Breast epithelium (tissue), 4 donors: Measurements from ENCODE around the gene KASH5. TPM values are rescaled to one million over a fixed set of nuclear protein-coding genes. Genes with fewer than 3 reads are reported as not detected.
A peak's percentile ranks its signal among the peaks of the same experiment; 100 is the strongest.

Experiments
- DNase-seq, 2 donors: peaks; one replicate each; pipeline ENCODE4 v3.0.0-alpha.2; 2019; ENCODE audit warnings: low spot score in 2 of 2
- H3K27ac ChIP-seq, 2 donors: fragments of 200-600 bp; sonication (generic) in 1 of 2; one replicate each; pipeline ENCODE4 v1.5.1; 2016 to 2019; ENCODE audit warnings: mild to moderate bottlenecking in 1 of 2
- H3K27me3 ChIP-seq, 2 donors: fragments of 200-600 bp; sonication (generic) in 1 of 2; one replicate each; pipeline versions ENCODE4 v1.5.1 to v1.6.0; 2017 to 2019; ENCODE audit warnings: control low read depth in 1 of 2, mild to moderate bottlenecking in 1 of 2
- H3K36me3 ChIP-seq: fragments of 200-600 bp; one replicate; pipeline ENCODE4 v1.5.1; 2019
- H3K4me1 ChIP-seq, 2 donors: fragments of 200-600 bp; sonication (generic); one replicate each; pipeline ENCODE4 v1.5.1; 2016 to 2019; ENCODE audit warnings: control low read depth in 1 of 2
- H3K4me3 ChIP-seq, 3 donors: fragments of 200-600 bp; sonication (generic); 1 replicate in 2 of 3; 2 replicates in 1 of 3; pipeline ENCODE4 v1.5.1; 2016 to 2019; ENCODE audit warnings: mild to moderate bottlenecking in 3 of 3, moderate library complexity in 2 of 3
- H3K9me3 ChIP-seq, 2 donors: fragments of 200-600 bp; sonication (generic) in 1 of 2; one replicate each; pipeline ENCODE4 v1.5.1; 2016 to 2019; ENCODE audit warnings: control low read depth in 1 of 2
- POLR2A ChIP-seq: fragments of 450-650 bp; IDR thresholded peaks from one replicate; pipeline ENCODE4 v1.6.1; 2016; ENCODE audit warnings: antibody characterized with exemption, mild to moderate bottlenecking, moderate library complexity
- POLR2AphosphoS5 ChIP-seq, 3 donors: sonication (generic); formaldehyde crosslinking; IDR thresholded peaks; one replicate each; pipeline ENCODE4 v1.6.1; 2017; ENCODE audit warnings: antibody characterized with exemption in 3 of 3
- intact Hi-C: fragments of 100-400 bp; cut with DNase I; formaldehyde crosslinking; loops from one replicate; pipeline ENCODE4 v1.15.1; 2023; ENCODE audit warnings: low total_unique reads
- total RNA-seq, 3 donors: library from RNA; depleted of rRNA; stranded (reverse); fragments of >200 nt; gene quantifications; one replicate each; pipeline ENCODE4 v1.1.0, GENCODE V29; 2016
- TF ChIP-seq, protein P1 (sequence below), 3 donors: fragments of 450-650 bp; IDR thresholded peaks; one replicate each; pipeline ENCODE4 v1.5.1; 2016 to 2017; ENCODE audit warnings: antibody characterized with exemption in 3 of 3, mild to moderate bottlenecking in 3 of 3, moderate library complexity in 3 of 3

The KASH5 gene
- total RNA-seq, 3 donors from 2014 or later, result 1.9 TPM; not detected in 2

DNA sequence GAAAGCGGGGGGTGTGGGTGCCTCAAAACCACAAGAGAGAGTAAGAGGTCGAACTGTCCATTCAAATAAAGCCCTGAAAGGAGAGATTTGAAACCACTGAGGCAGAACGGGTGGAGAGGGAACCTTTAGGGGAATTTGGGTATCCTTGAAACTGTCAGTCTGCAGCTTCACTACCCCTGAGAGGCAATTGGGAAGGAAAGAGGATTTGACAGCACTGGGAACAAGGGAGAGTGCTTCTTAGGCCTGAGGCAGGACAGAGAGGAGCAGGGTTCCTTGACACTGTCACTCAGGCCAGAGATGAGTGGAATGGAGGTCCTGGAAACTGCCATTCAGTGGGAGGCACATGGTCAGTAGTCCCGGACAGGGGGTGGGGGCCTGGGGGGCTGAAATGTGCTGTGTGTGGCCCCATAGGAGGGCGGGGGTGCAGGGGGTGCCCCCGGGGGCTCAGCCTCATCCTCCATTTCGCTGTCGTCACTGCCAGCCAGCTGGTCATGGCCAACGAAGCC, 42.2 kb downstream of the KASH5 start:
- Histone ChIP-seq H3K27ac (no peak overlapping the region), H3K4me1 (peaks cover 5 to 6% of the 10 kb centered on the region in 2 donors), H3K27me3 (peaks cover 17 to 82% of the 10 kb centered on the region in 2 donors), H3K9me3 (no peaks in the 10 kb centered on the region), H3K36me3 (no peaks in the 10 kb centered on the region), H3K4me3 (no peak overlapping the region)
- no peak for DNase-seq
- TF ChIP-seq POLR2AphosphoS5 (IDR thresholded peaks at IDR 0.05), result no peak
- TF ChIP-seq, protein P1, sequence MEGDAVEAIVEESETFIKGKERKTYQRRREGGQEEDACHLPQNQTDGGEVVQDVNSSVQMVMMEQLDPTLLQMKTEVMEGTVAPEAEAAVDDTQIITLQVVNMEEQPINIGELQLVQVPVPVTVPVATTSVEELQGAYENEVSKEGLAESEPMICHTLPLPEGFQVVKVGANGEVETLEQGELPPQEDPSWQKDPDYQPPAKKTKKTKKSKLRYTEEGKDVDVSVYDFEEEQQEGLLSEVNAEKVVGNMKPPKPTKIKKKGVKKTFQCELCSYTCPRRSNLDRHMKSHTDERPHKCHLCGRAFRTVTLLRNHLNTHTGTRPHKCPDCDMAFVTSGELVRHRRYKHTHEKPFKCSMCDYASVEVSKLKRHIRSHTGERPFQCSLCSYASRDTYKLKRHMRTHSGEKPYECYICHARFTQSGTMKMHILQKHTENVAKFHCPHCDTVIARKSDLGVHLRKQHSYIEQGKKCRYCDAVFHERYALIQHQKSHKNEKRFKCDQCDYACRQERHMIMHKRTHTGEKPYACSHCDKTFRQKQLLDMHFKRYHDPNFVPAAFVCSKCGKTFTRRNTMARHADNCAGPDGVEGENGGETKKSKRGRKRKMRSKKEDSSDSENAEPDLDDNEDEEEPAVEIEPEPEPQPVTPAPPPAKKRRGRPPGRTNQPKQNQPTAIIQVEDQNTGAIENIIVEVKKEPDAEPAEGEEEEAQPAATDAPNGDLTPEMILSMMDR (IDR thresholded peaks at IDR 0.05), result no peak
- no peak for TF ChIP-seq POLR2A
- intact Hi-C loops, result loop anchor here (10.0 kb wide), 1 partner anchor 175 kb away; no protein-coding TSS in a partner anchor

DNA sequence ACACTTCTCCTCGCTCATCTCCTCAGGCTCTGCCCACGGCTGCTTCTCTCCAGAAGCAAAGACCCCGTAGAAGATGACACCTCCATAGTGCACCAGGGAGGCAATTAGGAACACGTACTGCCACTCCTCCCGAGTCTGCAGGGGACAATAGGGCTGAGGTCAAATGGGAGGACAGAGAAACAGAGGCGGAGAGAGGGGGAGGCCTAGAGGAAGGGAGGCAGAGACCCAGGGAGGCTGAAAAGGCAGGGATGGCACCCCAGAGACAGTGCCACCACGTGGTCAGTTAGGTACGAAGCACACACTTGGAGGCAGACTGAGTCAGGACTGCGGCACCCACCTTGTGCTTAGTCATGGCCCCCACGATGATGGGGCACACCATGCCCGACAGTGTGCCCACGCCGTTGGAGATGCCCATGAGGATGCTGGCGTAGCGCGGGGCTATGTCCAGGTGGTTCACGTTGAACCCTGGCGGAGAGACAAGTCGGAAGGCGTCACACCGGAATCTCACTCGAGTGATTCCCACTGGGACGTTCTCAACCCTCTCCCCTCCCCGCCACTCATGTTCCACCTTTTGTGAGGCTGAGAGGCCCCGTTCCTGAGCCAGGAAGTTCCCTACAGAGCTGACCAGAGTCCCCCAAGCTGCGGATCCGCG, 42.8 kb downstream of the KASH5 start:
- Histone ChIP-seq H3K27me3 (peaks cover 17 to 79% of the 10 kb centered on the region in 2 donors), H3K27ac (no peak overlapping the region), H3K9me3 (no peaks in the 10 kb centered on the region), H3K36me3 (no peaks in the 10 kb centered on the region), H3K4me1 (peaks cover 5 to 6% of the 10 kb centered on the region in 2 donors), H3K4me3 (no peak overlapping the region)
- intact Hi-C loops, result loop anchor here (10.0 kb wide), 1 partner anchor 176 kb away; no protein-coding TSS in a partner anchor
- TF ChIP-seq, protein P1 (IDR thresholded peaks at IDR 0.05), result no peak
- no peak for TF ChIP-seq POLR2AphosphoS5 (IDR thresholded peaks at IDR 0.05)
- TF ChIP-seq POLR2A, result no peak
- DNase-seq, result no peak

DNA sequence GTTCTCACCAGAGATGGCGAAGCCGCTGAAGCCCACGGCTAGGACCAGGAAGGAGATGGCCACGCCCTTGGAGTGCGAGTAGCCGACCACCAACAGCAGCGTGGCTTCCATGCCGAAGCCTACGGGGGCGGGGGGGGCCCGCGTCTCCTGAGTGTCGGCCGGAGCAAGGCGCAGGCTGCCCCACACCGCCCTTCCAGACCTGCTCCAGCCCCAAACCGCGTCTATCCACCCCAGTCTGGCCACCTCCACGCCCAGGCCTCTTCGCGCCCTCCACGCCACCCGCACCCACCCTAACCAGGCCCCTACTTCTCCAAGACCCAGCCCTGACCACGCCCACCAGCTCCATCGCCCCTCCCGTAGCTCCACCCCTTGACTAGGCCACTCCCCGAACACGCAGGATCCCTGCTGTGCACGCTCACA, 43.3 kb downstream of the KASH5 start:
- H3K4me3 ChIP-seq, result no peak overlapping the region
- peaks cover 5 to 6% of the 10 kb centered on the region in 2 donors for H3K4me1 ChIP-seq
- H3K27me3 ChIP-seq, result peaks cover 15 to 79% of the 10 kb centered on the region in 2 donors
- TF ChIP-seq POLR2AphosphoS5 (IDR thresholded peaks at IDR 0.05) (no peak), POLR2A (no peak)
- TF ChIP-seq, protein P1 (IDR thresholded peaks at IDR 0.05), result no peak
- no peak overlapping the region for H3K27ac ChIP-seq
- no peak for DNase-seq
- no peaks in the 10 kb centered on the region for H3K36me3 ChIP-seq
- intact Hi-C loops, result loop anchor here (10.0 kb wide), 1 partner anchor 177 kb away; no protein-coding TSS in a partner anchor
- H3K9me3 ChIP-seq, result no peaks in the 10 kb centered on the region

DNA sequence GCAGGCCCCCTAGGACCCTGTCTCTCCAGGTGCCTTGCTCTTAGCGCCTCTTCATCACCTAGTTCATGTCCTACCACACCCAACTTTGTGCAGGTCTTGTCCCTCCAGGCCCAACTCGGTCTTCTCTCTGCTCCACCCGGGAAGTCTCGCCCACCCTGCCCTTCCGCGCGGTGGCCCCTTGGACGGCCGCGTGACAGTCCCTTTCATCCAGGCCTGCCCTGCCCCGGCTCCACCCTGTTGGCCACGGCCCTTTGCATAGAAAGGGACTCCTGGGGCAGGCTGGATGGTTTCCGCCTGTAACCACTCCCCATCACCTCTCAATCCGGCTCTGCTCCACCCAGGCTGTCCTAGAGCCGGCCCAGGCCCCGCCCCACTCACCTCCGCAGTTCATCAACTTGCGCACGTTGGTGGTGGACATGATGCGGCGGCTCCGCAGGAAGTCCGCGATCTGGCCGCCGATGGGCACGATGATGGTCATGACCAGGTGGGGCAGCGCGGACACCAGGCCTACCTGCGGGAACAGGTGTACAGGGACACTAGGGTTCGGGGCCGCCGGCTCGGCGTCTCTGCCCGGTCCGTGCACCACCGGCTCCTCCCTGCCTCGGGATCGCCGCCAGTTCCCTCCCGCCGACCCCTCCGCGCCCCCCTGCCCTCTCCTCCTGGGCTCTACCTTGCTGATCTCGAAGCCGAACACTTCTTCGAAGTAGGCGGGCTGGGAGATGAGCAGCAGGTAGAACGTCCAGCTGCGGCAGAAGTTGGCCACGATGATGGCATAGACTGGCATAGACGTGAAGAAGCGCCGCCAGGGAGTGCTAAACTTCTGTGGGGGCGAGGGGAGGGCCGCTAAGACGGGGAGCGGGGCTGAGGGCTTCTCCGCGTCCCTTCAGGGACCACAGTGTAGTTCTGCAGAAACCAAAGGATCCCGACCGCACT, 44.4 kb downstream of the KASH5 start:
- TF ChIP-seq, protein P1 (IDR thresholded peaks at IDR 0.05), result no peak
- no peak for TF ChIP-seq POLR2AphosphoS5 (IDR thresholded peaks at IDR 0.05)
- no peak for TF ChIP-seq POLR2A
- intact Hi-C loops, result loop anchor here (10.0 kb wide), 1 partner anchor 178 kb away; no protein-coding TSS in a partner anchor
- H3K4me3 ChIP-seq, result peak overlapping the region in 1 of 3 donors; percentile 35
- H3K36me3 ChIP-seq, result no peaks in the 10 kb centered on the region
- peaks cover 5 to 6% of the 10 kb centered on the region in 2 donors for H3K4me1 ChIP-seq
- H3K27me3 ChIP-seq, result peaks cover 12 to 79% of the 10 kb centered on the region in 2 donors
- no peak overlapping the region for H3K27ac ChIP-seq
- no peaks in the 10 kb centered on the region for H3K9me3 ChIP-seq
- no peak for DNase-seq
